HepG2 (cell line): ENCODE data around the gene SLC6A5. TPM values are rescaled to one million over a fixed set of nuclear protein-coding genes. Genes with fewer than 3 reads are reported as not detected.

ENCODE experiments used
- ATAC-seq: fragments of 200-7000 bp; cut with Tn5 transposase; 3 replicates; pipeline ENCODE4 v1.9.1; 2020; ENCODE audit warnings: mild to moderate bottlenecking, moderate library complexity
- BruUV-seq: library from RNA; stranded (reverse); fragments of 400-500 nt; replicated peaks from 2 replicates; lab custom pipeline; 2021; lab: Mats Ljungman, UMichigan
- CTCF ChIA-PET: fragments of 300-600 bp; formaldehyde crosslinking; extraction: SDS; loops from one replicate; lab custom pipeline; 2021; ENCODE audit warnings: low total read pairs, inconsistent platforms, low intra/inter-chr PET ratio; lab: Yijun Ruan, JAX
- POLR2A ChIA-PET: fragments of 350-600 bp; sonication (Branson Sonifier 250); formaldehyde crosslinking; loops from one replicate; lab custom pipeline; 2020; ENCODE audit warnings: antibody characterized with exemption, inconsistent platforms; lab: Yijun Ruan, JAX
- DNase-seq: peaks from one replicate; pipeline ENCODE4 v3.0.0-alpha.2; 2015; ENCODE audit warnings: low spot score
- FAIRE-seq: peaks from 3 replicates; lab custom pipeline; 2011; peaks lifted over from hg19 to GRCh38; lab: Jason Lieb, UNC
- H2AFZ ChIP-seq: one replicate; pipeline ENCODE4 v1.6.1; 2011; ENCODE audit warnings: low read length, inconsistent platforms
- H3K27ac ChIP-seq: fragments of 300-600 bp; 3 replicates; pipeline ENCODE4 v1.8.0; 2011; ENCODE audit warnings: mixed run types, mild to moderate bottlenecking, mixed read lengths, low read length, inconsistent platforms; ENCODE audit not compliant: insufficient read depth; ENCODE audit errors: extremely low read length
- H3K27me3 ChIP-seq, 2 experiments: fragments of 200-600 bp in 1 of 2; 2 replicates in 1 of 2; 3 replicates in 1 of 2; pipeline versions ENCODE4 v1.6.0 to v1.8.0; 2011; ENCODE audit warnings: low read length in 2 of 2, mild to moderate bottlenecking in 2 of 2, moderate library complexity in 2 of 2, inconsistent platforms in 1 of 2; ENCODE audit not compliant: insufficient read depth in 2 of 2, control insufficient read depth in 1 of 2
- H3K36me3 ChIP-seq, 2 experiments: fragments of 200-600 bp in 1 of 2; replicated peaks in 1 of 2; 2 replicates in 1 of 2; 3 replicates in 1 of 2; pipeline versions ENCODE4 v1.5.1 to v1.8.0; 2011; ENCODE audit warnings: low read length in 2 of 2, inconsistent platforms in 1 of 2; ENCODE audit not compliant: insufficient read depth in 2 of 2, control insufficient read depth in 1 of 2
- H3K4me1 ChIP-seq: 2 replicates; pipeline ENCODE4 v1.5.1; 2012; ENCODE audit warnings: low read length, inconsistent platforms; ENCODE audit not compliant: insufficient read depth
- H3K4me2 ChIP-seq: 2 replicates; pipeline ENCODE4 v1.6.0; 2011; ENCODE audit warnings: low read depth, low read length, inconsistent platforms
- H3K4me3 ChIP-seq, 3 experiments: fragments of 200-600 bp in 1 of 3; sonication (generic), shearing (Covaris generic) in 1 of 3; replicated peaks in 1 of 3; 2 replicates each; pipeline ENCODE4 v1.5.1; 2011 to 2016; ENCODE audit warnings: low read length in 3 of 3, inconsistent platforms in 2 of 3, low read depth in 2 of 3, mild to moderate bottlenecking in 2 of 3, control low read depth in 1 of 3, mixed read lengths in 1 of 3; ENCODE audit not compliant: insufficient read depth in 1 of 3
- H3K79me2 ChIP-seq: one replicate; pipeline ENCODE4 v1.6.1; 2011; ENCODE audit warnings: low read length, inconsistent platforms; ENCODE audit not compliant: insufficient read depth
- H3K9ac ChIP-seq: 2 replicates; pipeline ENCODE4 v1.6.0; 2011; ENCODE audit warnings: mild to moderate bottlenecking, low read depth, low read length, inconsistent platforms; ENCODE audit not compliant: insufficient read depth
- H3K9me3 ChIP-seq: 2 replicates; pipeline ENCODE4 v1.5.1; 2012; ENCODE audit warnings: mild to moderate bottlenecking, low read length
- H4K20me1 ChIP-seq: 2 replicates; pipeline ENCODE4 v1.6.0; 2011; ENCODE audit warnings: inconsistent platforms, mild to moderate bottlenecking, low read length, moderate library complexity; ENCODE audit not compliant: insufficient read depth
- ARNT ChIP-seq: fragments of 450-650 bp; IDR thresholded peaks from 2 replicates; pipeline ENCODE4 v1.6.1; 2017
- MAFF ChIP-seq: IDR thresholded peaks from 2 replicates; pipeline ENCODE4 v1.6.1; 2011; ENCODE audit warnings: low read depth, low read length, improper control_type of control experiment
- MAFG ChIP-seq: sonication (generic); formaldehyde crosslinking; IDR thresholded peaks from 2 replicates; pipeline ENCODE4 v1.5.1; 2020; ENCODE audit warnings: mild to moderate bottlenecking, missing genetic modification reagents
- MAFK ChIP-seq, 2 experiments: IDR thresholded peaks in 1 of 2; conservative IDR thresholded peaks in 1 of 2; 2 replicates each; pipeline ENCODE4 v1.6.1; 2011; ENCODE audit warnings: improper control_type of control experiment in 2 of 2, low read length in 2 of 2
- RBM39 ChIP-seq: fragments of 200-400 bp; formaldehyde crosslinking; IDR thresholded peaks from one replicate; pipeline ENCODE4 v1.6.1; 2018; ENCODE audit warnings: antibody characterized with exemption, mild to moderate bottlenecking, low read depth, low read length; ENCODE audit not compliant: poor library complexity, severe bottlenecking
- SALL1 ChIP-seq: sonication (generic); formaldehyde crosslinking; IDR thresholded peaks from 2 replicates; pipeline ENCODE4 v1.8.0; 2022; ENCODE audit warnings: mild to moderate bottlenecking, missing genetic modification reagents
- SMAD9 ChIP-seq: sonication (generic); formaldehyde crosslinking; IDR thresholded peaks from 2 replicates; pipeline ENCODE4 v1.5.1; 2020; ENCODE audit warnings: mild to moderate bottlenecking, missing genetic modification reagents
- SOX13 ChIP-seq, 3 experiments: fragments of 450-650 bp in 1 of 3; sonication (generic) in 1 of 3; formaldehyde crosslinking in 1 of 3; IDR thresholded peaks in 2 of 3; conservative IDR thresholded peaks in 1 of 3; 2 replicates each; pipeline versions ENCODE4 v1.5.0 to v1.6.1; 2016 to 2020; ENCODE audit warnings: antibody characterized with exemption in 1 of 3, mild to moderate bottlenecking in 1 of 3, missing compliant biosample characterization in 1 of 3, missing genetic modification reagents in 1 of 3, moderate library complexity in 1 of 3
- TCF7L2 ChIP-seq: IDR thresholded peaks from 2 replicates; pipeline ENCODE4 v1.6.1; 2011; ENCODE audit warnings: mild to moderate bottlenecking, low read depth, low read length, moderate library complexity
- ZBTB39 ChIP-seq: sonication (generic); formaldehyde crosslinking; IDR thresholded peaks from 2 replicates; pipeline ENCODE4 v1.5.0; 2020; ENCODE audit warnings: missing genetic modification reagents
- ZNF274 ChIP-seq: sonication (generic); formaldehyde crosslinking; IDR thresholded peaks from 2 replicates; pipeline ENCODE4 v1.5.1; 2020; ENCODE audit warnings: mild to moderate bottlenecking, missing genetic modification reagents
- ZNF484 ChIP-seq: sonication (generic); formaldehyde crosslinking; IDR thresholded peaks from 2 replicates; pipeline ENCODE4 v1.5.1; 2020; ENCODE audit warnings: mild to moderate bottlenecking, low read depth, missing genetic modification reagents, borderline replicate concordance
- WGBS: methylation state at CpG from one replicate; pipeline ENCODE4 v1.1.6; 2017; ENCODE audit warnings: low lambda C conversion rate; 5-methylcytosine and 5-hydroxymethylcytosine counted together
- in situ Hi-C: cut with HindIII; loops from 2 replicates; pipeline ENCODE4 v1.10.0; 2017; ENCODE audit warnings: low pct_unique_long_range_greater_than_20kb; ENCODE audit not compliant: extremely low pct_ligation_motif_present
- intact Hi-C: fragments of 100-400 bp; cut with micrococcal nuclease; formaldehyde crosslinking; loops from one replicate; pipeline ENCODE4 v1.10.0; 2022; ENCODE audit not compliant: unreplicated experiment
- polyA plus RNA-seq, 8 experiments: library from polyadenylated mRNA; depleted of rRNA in 3 of 8; stranded (reverse) in 7 of 8; unstranded in 1 of 8; fragments of >200 nt; fragmentation: Illumina TruSeq in 4 of 8; extraction: Trizol in 4 of 8; gene quantifications; 2 replicates each; pipeline versions ENCODE4 v1.2.1 to v1.2.3, GENCODE V29; 2011 to 2016; ENCODE audit warnings: low read depth in 4 of 8, missing spikeins in 1 of 8, mixed read lengths in 1 of 8; ENCODE audit not compliant: insufficient read depth in 1 of 8
- total RNA-seq, 5 experiments: library from RNA; depleted of rRNA; stranded (reverse); fragments of >200 nt; fragmentation: Illumina TruSeq; extraction: Trizol; gene quantifications; 2 replicates each; pipeline ENCODE4 v1.2.3, GENCODE V29; 2016; ENCODE audit warnings: low read depth in 1 of 5
- TF ChIP-seq, protein P1 (sequence below): sonication (generic); formaldehyde crosslinking; IDR thresholded peaks from 2 replicates; pipeline ENCODE4 v1.5.0; 2020; ENCODE audit warnings: mild to moderate bottlenecking, missing genetic modification reagents, moderate library complexity

Gene SLC6A5
- total and polyA plus RNA-seq, 2 of the 13 experiments (the other 11 are each of a cell fraction or from before 2014, with no cell fraction given) = not detected

GRCh38 chr11:20618083-20618482 is 18.7 kb downstream of the SLC6A5 start (continued):
- TF ChIP-seq, protein P1, sequence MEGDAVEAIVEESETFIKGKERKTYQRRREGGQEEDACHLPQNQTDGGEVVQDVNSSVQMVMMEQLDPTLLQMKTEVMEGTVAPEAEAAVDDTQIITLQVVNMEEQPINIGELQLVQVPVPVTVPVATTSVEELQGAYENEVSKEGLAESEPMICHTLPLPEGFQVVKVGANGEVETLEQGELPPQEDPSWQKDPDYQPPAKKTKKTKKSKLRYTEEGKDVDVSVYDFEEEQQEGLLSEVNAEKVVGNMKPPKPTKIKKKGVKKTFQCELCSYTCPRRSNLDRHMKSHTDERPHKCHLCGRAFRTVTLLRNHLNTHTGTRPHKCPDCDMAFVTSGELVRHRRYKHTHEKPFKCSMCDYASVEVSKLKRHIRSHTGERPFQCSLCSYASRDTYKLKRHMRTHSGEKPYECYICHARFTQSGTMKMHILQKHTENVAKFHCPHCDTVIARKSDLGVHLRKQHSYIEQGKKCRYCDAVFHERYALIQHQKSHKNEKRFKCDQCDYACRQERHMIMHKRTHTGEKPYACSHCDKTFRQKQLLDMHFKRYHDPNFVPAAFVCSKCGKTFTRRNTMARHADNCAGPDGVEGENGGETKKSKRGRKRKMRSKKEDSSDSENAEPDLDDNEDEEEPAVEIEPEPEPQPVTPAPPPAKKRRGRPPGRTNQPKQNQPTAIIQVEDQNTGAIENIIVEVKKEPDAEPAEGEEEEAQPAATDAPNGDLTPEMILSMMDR (CRISPR knock-in tag) = no peak

GRCh38 chr11:20620988-20621387 is 21.6 kb downstream of the SLC6A5 start:
- 25% methylated on average over 2 of the region's 2 CpGs for WGBS
- Histone ChIP-seq H3K79me2 (no peaks in the 10 kb centered on the region), H3K4me2 (no peak overlapping the region), H3K27ac (no peak overlapping the region), H3K9me3 (no peaks in the 10 kb centered on the region), H2AFZ (no peak overlapping the region), H3K4me1 (no peaks in the 10 kb centered on the region), H3K4me3 (no peak overlapping the region), H3K9ac (no peak overlapping the region), H3K36me3 (no peaks in the 10 kb centered on the region), H4K20me1 (no peaks in the 10 kb centered on the region), H3K27me3 (peaks cover 1 to 11% of the 10 kb centered on the region in 2 experiments; a peak in 2 of 5 replicates)
- no TSS peak for BruUV-seq
- no peak for DNase-seq
- ChIA-PET POLR2A (no interaction called here), CTCF (no interaction called here)
- FAIRE-seq = no peak
- intact Hi-C loops (no loop called here), in situ Hi-C loops (loop anchor here (25.0 kb wide), 1 partner anchor 484 kb away; no protein-coding TSS in a partner anchor)
- TF ChIP-seq ZNF274 (CRISPR knock-in tag) (no peak), MAFK (conservative IDR thresholded peaks at IDR 0.05 in 1 of 2, IDR thresholded peaks at IDR 0.05 in 1 of 2; ENCODE audit: low read length in 2 of 2) (peak; percentile 52 to 67), MAFF (peak; percentile 66)
- ATAC-seq = no peak

DNA sequence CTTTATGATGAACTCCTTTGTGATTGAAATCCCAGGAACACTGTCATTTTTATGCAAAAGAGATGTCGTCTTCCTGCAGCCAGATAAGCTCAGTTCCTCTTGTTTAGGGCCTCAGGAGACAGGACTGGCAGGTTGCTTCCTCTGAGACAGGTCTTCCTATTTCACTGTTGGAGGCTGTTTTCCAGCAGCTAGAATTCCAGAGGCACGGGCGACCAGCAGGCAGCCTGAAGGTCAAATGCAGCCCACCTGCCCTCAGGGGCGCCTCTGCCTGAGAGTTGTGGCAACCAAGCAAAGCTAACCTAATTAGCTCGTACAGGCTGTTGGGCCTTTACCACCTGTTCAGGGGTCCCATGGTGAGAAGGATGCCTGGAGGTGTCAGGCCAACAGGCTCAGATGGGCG is 22.3 kb downstream of the SLC6A5 start:
- POLR2A ChIA-PET = no interaction called here
- Histone ChIP-seq H3K4me1 (no peaks in the 10 kb centered on the region), H3K9me3 (no peaks in the 10 kb centered on the region), H3K4me3 (no peak overlapping the region), H3K27me3 (peaks cover 0 to 12% of the 10 kb centered on the region in 2 experiments; a peak in 2 of 5 replicates), H3K27ac (no peak overlapping the region), H3K79me2 (no peaks in the 10 kb centered on the region), H3K9ac (no peak overlapping the region), H4K20me1 (no peaks in the 10 kb centered on the region), H3K4me2 (no peak overlapping the region), H2AFZ (no peak overlapping the region), H3K36me3 (no peaks in the 10 kb centered on the region)
- ATAC-seq (no peak), FAIRE-seq (no peak), DNase-seq (no peak)
- WGBS = 0% methylated on average over 1 of the region's 6 CpGs
- CTCF ChIA-PET = no interaction called here
- in situ Hi-C loops = loop anchor here (25.0 kb wide), 1 partner anchor 484 kb away; no protein-coding TSS in a partner anchor
- intact Hi-C loops = no loop called here
- no TSS peak for BruUV-seq
- TF ChIP-seq SALL1 (CRISPR knock-in tag) = no peak
- no peak for TF ChIP-seq TCF7L2
- no peak for TF ChIP-seq SMAD9 (CRISPR knock-in tag)
- no peak for TF ChIP-seq MAFG (CRISPR knock-in tag)
- TF ChIP-seq ARNT = no peak
- no peak for TF ChIP-seq SOX13 (IDR thresholded peaks at IDR 0.05)
- TF ChIP-seq SOX13 (CRISPR knock-in tag; conservative IDR thresholded peaks at IDR 0.05 in 1 of 2, IDR thresholded peaks at IDR 0.05 in 1 of 2) = no peak
- TF ChIP-seq RBM39 = no peak
- no peak for TF ChIP-seq ZBTB39
- no peak for TF ChIP-seq ZNF484 (CRISPR knock-in tag)
